HuH-7.5 (cell line): ENCODE data around the gene HAND2.

Experiments used
- DNase-seq: peaks from one replicate; pipeline ENCODE4 v3.0.0; 2011; ENCODE audit warnings: low spot score

HAND2 gene

DNA sequence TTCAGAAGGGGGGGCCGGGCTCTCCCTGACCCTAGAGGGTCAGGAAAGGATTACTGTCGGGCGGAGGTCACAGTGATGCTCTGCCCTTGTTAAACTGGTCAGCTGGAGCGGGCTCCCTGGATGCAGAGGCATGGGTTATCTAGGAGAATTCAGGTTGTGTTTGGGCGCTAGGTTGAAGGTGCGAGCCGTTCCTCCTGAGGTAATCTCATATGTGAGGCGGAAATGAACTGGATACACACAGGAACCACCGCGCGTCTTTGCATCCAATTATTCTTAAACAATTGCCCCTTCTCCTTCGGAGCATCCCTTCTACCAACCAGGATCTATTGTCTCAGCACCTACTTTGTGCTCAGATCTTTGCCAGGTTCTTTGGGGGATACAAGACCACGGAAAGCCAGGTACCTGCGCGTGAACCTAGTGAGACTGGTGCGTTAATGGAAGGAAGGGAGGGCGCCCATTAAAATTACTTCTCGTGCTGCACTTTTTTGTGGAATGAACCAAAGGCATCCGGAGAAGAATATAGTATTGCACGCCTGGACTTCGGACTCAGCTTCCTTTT, 28.4 kb downstream of the HAND2 start:
- no peak for DNase-seq

DNA sequence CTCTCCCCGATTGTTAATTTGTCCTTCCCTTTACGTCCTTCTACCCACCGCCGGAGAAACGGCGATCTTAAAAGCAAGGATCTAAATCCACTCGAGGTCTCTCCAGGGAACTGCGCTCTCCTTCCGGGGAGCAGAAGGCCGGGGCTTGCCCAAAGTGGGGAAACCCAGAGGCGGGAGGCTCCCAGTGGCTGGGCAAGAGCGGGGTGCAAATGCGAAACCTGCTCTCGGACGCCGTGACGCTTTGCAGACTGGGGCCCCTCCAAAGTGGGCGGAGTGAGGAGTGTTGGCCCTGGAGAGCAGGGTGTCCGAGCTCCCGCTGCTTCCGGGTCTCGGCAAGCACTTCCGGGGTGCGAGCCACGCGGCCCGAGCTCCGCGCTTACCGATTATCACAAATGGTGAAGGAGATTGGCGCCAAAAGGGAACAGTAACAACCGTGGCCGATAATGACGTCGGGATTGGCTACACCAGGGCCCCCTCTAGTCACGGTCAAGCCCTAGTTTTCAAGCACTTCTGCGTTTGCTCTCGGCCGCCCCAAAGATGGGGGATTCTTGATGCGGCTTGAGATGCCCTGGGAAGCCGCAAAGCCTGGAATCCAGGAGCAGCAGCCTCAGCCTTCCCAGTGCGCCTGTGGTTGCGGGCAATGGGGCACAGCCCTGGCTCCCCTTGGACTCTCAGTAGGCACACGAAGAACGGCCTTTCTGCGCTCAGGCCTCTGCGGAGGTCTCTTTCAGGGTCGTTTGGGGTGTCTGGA, 29.0 kb downstream of the HAND2 start:
- DNase-seq = no peak

DNA sequence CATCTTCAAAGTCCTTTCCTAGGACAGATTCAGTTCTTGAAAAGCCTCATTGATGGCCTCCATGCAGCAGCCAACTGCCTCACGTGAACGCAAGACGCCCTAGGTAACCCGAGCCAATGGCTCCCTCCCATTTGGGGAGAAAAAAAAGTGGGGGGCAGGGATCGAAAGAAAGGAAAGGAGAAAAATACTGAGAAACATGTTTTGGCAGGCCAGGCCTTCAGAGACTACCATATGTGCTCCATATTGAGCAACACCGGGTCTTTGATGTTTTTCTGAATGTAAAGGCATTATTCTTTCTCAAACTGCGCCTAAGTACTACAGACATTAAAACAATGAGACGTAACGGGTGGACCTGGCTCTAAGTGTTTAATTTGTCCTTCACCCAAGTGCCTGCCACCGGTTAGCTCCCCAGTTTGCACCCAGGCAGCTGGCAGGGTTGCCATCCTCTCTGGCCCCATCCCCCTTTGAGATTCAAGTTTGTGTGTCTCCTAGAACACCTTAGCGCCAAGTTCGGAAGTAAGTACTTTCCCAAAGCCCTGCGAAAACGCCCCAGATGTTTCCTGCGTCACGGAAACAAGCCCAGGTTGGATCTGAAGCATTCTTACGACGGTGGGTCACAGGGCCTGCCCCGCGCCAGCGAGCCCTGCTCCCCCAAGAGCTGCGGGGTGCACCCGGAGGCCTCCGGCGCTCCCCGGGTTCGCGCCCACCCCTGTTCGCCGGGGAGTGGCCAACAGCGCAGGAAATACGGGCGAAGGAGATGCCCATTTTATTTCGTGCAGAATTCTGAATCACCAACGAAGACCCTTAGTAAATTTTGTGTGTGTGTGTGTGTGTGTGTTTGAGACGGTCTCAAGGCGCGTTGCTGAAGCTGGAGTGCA, 30.1 kb downstream of the HAND2 start:
- no peak for DNase-seq

DNA sequence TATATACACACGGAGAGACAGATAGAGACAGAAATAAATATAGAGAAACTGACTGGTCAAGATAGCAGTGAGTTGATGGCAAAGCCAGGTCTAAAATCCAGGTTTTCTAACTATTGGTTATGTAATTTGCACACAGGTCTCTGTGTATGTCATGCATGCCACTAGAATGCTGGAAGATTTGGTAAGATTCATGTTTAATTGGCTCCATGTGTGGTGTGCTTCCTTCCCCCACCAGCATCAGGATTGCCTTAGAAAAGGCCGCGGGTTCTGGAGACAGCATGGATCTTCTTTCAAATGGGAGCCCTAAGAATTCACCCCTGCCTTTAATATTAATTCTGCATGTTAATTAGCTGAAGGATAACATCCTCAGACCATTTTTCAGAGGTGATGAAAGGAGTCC, 31.3 kb downstream of the HAND2 start:
- no peak for DNase-seq

DNA sequence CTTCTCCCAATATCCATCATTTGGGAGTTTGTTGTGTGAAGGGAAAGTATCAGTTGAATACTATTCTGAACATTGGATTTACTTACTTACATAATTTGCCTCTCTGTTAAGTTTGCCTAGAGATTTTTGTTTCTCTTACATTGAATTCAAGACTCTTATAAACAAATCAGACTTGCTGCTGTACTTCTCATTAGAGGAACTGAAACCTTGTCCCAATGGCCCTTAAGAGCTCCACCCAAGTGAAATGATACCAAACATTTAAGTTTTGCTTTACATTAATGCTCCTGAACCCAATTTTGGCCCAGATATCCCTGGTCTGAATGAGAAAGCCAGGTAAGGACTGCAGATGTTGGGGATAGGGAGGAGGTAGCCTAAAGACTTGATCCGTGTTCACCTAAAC, 32.0 kb downstream of the HAND2 start:
- DNase-seq = no peak

DNA sequence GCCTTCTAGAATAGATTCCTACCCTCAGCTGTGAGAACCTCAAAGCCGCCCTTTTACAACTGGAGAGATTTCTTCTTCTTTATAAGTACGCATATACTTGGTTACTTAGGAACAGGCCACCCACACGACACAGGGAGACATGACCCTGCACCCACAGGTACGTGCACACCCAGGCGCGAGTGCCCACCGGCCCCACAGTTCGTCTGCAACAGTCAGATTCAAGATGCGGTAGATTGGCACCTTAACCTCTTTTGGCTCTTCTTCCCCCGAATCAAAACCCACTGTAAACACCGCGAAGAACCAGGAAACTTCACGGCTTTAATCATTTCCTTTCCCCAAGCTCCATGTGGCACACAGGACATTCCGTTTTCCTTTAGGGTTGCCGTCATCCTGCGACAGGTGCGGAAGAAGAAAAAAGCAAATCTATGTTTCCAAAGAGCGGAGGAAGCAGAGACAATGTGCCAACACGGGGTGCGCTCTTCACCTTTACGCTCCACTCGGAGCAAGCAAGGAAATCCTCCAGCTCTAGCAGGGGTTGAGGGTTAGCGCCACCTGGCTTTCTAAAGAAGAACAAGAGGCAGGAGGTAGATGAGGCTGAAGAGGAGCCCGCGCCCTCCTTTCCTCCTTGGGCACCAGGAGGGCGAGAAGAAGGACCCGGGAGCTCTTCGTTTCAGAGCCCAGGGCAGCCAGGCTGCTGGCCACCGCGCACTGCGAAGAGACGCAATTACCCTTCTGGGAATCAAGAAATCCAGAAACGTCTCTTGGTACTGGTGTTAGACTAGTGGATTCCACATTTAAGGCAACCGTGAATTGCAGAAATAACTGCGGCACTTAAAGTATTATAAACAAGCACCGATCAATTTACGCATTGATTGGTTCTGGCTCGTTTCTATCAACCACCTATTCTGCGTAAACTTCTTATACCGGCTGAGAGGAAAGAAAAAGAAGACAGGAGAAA, 35.7 kb downstream of the HAND2 start:
- peak; percentile 81 for DNase-seq

DNA sequence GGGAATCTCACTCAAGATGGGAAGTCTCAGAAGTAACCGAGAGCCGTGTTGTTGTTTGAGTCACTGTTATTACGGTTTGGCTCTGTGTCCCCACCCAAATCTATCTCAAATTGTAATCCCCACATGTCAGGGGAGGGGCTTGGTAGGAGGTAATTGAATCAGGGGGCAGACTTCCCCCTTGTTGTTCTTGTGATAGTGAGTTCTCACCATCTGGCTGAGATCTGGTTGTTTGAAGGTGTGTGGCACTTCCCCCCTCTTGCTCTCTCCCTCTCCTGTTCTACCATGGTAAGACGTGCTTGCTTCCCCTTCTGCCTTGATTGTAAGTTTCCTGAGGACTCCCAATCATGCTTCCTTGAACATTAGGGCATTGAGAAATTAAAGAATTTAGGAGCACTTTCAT, 37.0 kb downstream of the HAND2 start:
- DNase-seq = no peak

DNA sequence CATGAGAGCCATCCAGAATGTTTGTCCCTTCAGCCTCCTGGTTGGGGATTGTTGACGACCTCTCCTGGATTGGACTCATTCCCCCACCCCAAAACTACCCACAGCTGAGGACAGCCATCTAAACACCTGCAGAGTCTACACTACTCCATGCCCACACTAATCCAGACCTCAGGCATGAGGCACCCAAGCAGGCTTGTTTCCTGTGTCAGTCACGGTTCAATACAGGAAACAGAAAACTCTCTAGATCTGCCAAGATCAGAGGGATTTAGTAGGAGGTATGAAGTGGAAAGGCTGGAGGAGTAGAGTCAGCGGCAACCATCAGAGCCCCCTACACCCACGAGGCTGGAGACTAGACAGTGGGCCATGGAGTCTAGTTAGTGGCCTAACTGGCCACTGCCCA, 37.7 kb downstream of the HAND2 start:
- DNase-seq = no peak

DNA sequence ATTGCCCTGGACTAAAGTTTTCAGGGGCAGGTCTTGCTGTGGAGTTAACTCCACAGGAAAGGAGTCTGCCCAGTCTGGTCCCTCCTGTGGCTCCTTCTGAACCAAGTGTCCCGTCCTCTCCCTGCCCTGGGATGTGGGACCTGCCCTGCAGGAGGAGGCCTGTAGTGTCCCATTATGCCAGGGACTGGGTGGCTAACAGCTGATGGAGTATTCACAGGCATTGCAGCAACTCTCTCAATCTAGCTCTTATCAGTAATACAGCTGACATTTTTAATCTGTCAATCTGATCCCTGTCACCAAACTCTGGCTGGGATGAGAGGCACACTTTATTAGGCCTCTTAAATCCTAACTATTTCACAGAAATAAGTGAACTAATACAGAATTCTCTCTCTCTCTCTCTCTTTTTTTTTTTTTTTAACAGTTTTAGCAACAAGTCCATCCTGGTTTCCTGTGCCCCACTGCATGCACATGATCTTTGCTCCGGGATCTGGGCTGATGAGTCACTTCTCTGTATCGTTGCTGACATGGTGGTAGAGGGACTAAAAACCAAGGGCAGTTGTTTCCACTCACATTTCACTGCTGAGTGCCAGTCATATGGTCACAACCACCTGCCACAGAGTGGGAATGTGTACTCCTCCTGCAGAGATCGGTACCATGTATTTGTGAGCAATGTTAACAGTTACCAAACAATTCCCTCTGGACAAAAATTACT, 39.1 kb downstream of the HAND2 start:
- no peak for DNase-seq

DNA sequence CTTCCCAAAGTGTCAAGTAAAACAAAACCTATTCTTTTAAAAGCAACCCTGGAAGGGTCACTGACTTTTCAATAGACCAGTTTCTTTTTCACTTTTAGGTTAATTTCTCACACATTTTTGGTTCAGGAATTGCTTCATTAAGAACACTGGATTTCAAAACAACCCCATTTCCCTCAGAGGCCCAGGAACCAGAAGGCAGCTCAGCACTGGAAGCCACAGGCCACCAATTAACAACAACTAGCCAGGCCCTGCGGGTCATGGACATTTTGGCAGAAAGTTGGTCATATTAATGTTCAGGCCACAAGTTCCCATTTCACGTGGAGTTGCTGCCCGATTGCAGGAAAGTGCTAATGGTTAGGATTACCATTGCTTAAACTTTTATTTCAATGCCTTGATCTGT, 39.8 kb downstream of the HAND2 start:
- no peak for DNase-seq

DNA sequence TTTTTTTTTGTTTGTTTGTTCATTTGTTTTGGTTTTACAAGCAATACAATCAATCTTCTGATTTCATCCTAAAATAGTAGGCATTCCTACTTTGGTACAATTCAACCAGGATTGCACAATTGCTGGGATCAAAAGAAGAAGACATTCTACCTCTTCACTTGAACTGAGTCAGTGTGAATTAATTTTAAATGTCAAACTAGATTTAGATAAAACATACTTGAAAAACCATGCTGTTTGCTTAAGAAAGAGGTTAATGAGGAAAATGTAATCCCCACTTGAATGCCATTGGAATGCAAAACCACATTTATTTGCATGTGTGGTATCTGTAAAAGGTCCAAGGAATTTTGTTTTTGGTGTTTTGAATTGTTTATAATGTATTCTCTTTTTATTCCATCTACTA, 40.5 kb downstream of the HAND2 start:
- no peak for DNase-seq

DNA sequence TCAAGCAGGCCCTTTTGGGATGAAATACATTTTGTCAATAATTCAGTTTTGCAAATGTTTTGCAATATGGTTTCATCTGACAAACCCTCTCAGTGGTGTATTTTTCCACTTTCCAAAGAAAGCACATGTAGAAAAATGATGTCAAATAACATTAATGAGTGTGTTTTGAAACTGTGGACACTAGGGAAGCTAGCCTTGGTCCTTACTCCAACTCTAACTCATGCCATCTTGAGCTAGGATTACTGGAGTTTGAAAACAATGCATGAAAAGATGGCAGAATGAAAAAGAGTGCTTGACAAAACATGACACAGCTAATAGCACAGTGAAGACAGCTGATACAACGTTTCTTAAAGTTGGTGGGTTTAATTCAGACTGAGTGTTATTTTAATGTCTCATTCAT, 41.4 kb downstream of the HAND2 start:
- DNase-seq = no peak

DNA sequence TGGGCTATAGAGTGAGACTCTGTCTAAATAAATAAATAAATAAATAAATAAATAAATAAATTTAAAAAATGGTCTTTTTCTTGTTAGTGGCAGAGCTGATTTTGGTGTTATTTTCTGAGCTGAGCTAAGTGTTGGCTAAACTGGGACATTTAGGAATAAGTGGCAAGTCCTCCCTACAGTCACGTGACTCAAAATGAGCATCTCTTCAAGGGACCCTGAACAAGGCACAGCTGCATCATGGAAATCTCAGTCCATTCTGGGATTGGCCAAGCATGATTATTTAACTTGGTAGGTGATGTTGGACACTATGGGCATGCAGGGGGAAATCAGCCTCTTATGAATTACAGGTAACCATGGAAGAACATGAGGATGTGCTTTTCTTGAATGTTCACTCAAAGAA, 42.0 kb downstream of the HAND2 start:
- DNase-seq = no peak

DNA sequence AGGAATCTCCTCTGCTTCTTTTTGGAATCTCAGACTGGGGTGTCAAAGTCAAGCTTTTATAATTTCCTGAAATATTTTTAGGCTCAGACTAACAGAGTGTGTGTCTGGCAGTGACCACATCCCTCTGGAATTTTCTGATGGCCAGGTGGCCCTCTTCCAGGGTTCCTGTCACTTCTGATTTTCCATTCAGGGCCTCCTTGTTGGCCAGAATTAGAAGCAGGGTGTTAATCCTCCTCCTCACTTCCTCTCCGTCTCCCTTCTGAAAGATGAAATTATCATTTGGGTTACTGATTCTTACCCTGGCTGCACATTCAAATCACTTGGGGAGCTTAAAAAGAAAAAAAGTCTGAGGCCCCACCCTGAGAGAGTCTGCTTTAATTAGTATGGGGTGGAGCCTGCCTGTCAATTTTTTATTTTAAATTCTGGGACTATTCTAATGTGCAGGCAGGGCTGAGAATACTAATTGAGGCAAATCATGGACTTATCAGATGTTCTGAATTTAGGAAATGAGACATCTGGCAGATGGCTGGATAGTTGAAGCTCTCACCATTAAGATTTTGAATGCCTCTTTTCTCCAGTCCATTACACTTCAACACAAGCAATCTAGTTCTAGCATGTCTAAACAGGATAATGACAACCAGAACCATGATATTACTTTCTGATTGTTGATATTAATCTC, 43.2 kb downstream of the HAND2 start:
- DNase-seq = no peak

DNA sequence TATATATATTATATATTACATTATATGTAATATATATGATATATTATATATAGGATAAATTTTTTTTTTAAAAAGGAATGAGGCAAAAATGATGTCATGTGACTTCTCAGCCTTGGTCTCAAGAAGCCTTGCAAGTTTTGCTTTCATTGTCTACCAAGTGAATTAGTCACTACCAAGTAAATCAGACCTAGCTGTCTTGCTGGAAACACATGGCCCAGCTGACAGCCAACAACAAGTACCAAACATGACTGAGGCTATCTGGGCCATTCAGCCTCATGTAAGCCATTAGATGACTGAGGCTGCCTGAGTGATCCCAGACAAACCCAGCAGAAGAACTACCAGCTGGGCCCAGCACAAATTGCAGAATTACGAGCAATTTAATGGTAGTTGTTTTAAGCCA, 44.9 kb downstream of the HAND2 start:
- no peak for DNase-seq

DNA sequence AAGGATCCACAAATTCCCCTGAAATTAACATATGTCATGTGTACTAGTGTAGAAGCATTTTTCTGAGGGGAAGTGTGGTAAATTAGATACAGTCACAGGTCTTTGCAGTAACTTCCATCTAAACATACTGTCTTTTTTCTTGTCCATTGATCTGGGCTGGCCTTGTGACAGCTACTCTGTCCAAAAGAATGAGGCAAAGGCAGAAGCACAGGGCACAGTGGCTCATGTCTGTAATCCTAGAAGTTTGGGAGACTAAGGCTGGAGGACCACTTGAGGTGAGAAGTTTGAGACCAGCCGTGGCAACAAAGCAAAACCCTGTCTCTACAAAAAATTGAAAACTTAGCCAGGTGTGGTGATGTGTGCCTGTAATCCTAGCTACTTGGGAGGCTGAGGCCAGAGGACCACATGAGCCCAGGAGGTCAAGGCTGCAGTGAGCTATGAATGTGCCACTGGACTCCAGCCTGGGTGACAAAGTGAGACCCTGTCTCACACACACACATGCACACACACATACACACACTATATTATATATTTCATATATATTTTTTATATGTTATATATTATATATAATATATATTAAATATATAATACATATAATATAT, 47.6 kb downstream of the HAND2 start:
- no peak for DNase-seq

DNA sequence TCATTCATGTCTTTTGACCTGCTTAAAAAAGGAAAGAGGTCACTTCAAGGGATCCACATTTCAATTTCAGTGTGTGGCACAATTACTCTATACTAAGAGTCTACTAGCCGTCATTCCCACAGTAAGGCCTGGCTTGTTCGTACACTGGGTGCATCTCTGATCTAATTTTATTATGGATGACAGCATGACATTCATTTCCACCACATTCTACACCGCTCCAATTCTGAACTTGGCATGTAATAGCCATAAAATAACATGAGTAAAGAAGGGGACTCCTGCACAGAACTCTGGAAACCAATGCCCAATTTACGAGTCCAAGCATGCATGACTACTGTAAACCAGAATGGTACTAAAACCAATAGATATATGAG, 51.1 kb downstream of the HAND2 start:
- DNase-seq = no peak

DNA sequence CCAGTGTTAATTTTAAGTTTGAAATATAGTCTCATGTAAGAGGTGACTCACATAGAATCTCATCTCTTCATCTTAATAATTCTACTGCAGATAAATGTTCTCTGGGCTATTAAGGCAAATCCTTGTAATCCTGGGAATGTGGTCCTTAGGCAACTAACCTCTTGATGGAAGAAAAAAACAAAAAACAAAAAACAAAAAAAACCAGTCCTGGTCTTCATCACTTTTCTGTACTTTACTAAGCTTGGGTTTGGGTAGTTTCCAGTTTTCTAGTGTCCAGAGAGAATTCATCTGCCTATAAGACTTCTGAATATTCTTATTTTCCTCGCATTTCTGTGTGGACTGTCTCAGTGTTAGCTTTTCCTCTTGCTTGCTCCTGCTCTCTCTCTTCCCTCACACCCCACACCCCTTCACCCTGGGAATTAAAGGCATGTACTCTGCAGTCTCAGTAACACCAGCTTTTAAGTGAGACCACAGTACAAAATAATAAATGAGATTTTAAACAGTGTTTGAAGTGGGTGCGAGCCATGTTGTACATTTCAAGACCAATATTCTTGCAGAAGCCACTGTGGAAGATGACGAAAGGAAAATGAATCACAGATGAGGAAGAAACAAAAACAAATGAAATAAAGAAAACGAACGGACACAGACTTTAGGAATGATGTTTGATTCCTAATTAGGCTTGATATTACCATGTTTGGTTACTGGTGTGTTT, 51.7 kb downstream of the HAND2 start:
- no peak for DNase-seq

DNA sequence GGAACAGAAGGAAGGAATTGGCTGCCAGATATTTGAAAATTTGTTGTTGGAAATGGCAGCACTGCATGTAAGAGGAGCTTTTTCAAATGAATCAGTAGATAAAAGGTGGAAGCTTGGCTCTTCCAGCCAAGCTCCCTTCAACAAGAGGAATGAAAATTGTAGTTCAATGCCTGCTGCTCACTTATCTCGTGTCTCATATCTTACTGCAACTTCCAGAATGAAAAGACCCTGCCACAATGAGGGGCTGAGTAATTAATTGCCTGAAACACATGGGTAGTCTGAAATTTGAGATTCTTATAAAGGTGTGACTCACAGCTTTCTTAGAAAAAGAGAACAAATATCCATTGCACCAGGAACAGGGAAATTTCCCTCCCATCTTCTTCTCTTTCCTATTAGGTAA, 53.0 kb downstream of the HAND2 start:
- no peak for DNase-seq
